ENCODE data around the gene JAG1. TPM values are rescaled to one million over a fixed set of nuclear protein-coding genes. Genes with fewer than 3 reads are reported as not detected.

Gene JAG1
- total RNA-seq (2022; extraction: Qiagen RNA extraction; ENCODE audit: low read depth) = 44.4 to 59.6 TPM (median 53.7 TPM) in 5 replicates

DNA sequence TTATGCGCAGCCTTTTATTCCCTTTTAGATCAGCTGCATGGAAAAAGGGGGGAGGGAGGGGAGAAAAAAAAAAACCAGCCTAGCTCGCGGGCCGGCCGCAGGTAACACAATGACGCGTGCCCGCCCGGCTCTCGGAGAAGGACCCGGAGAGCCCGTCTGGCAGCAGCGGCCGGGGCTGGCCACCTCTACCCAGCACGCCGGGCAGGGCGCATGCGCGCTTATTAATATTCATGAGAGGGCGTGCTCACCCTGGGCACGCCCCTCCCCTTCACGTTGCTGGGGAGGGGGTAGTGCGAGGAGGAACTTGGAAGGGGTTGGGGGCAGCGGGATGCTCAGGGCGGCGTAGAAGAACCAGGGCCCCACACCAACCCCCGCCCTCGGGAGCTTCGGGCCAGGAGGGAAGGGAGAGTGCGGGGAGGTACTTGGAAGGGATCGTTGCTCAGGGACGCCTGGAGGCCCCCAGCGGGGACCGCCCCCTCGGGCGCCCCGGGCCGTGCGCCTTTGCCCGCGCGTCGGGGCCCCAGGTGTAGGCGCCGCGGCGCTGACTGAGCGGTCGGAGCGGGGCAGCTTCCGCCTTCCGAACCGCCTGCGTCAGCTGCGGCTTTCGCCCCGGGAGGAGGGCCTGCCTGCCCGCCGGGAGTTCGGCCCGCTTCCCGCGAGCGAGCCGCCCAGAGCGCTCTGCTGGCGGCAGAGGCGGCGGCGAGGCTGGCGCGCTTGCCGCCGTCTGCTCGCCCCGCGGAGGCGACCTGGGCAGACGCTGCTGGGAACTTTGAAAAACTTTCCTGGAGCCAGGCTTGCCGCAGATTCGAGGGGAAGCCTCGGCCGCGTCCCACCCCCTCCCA lies at the start of gene JAG1:
TSS of gene JAG1 (minus strand) at position 158 of the 842 bp plus-strand sequence. CDS start 469 bp downstream, outside the sequence.

Other genes with a start within 250 kb of the JAG1 start
- 16.0 to 25.9 TPM (median 24.4 TPM) in 5 replicates for gene MKKS, start 239.8 kb downstream of the JAG1 start, total RNA-seq (2022; extraction: Qiagen RNA extraction; ENCODE audit: low read depth)
- 2.1 to 3.6 TPM (median 3.1 TPM) in 5 replicates for gene SLX4IP, start 238.7 kb downstream of the JAG1 start, total RNA-seq (2022; extraction: Qiagen RNA extraction; ENCODE audit: low read depth)

Measured in A549 treated with DMSO at 1 μM for 4 hours (cell line).